Measurements from ENCODE around the gene DDX42.
A peak's percentile ranks its signal among the peaks of the same experiment; 100 is the strongest.

The DDX42 gene

GRCh38 chr17:63823659-63824331, 49.8 kb downstream of the DDX42 start:
- DNase-seq (ENCODE audit: low spot score): no peak

- DNase-seq (ENCODE audit: low spot score): no peak
Observed at GRCh38 chr17:63824362-63824761, 50.4 kb downstream of the DDX42 start.

GRCh38 chr17:63826468-63827001, 52.6 kb downstream of the DDX42 start:
- no peak for DNase-seq (ENCODE audit: low spot score)

GRCh38 chr17:63827002-63827800, 53.2 kb downstream of the DDX42 start, which contains the start of the genes FTSJ3 and PSMC5:
TSS of gene FTSJ3 (minus strand) at chr17:63827663. CDS start at chr17:63826902, 761 bp downstream.
TSS of gene PSMC5 (plus strand) at chr17:63827431. CDS start at chr17:63827491, 60 bp downstream.
- DNase-seq (ENCODE audit: low spot score): peak; percentile 96

GRCh38 chr17:63827801-63828221, 53.8 kb downstream of the DDX42 start:
- DNase-seq (ENCODE audit: low spot score): no peak

GRCh38 chr17:63828936-63829335, 55.0 kb downstream of the DDX42 start:
- DNase-seq (ENCODE audit: low spot score): no peak

- DNase-seq (ENCODE audit: low spot score): no peak
Observed at GRCh38 chr17:63830278-63830677, 56.3 kb downstream of the DDX42 start.

GRCh38 chr17:63830904-63831491, 57.0 kb downstream of the DDX42 start:
- no peak for DNase-seq (ENCODE audit: low spot score)

GRCh38 chr17:63831505-63831904, 57.5 kb downstream of the DDX42 start:
- DNase-seq (ENCODE audit: low spot score): no peak

GRCh38 chr17:63832014-63832413, 58.0 kb downstream of the DDX42 start:
- DNase-seq (ENCODE audit: low spot score): no peak

- DNase-seq (ENCODE audit: low spot score): no peak
Observed at GRCh38 chr17:63832455-63832854, 58.5 kb downstream of the DDX42 start.

GRCh38 chr17:63833026-63833740, 59.2 kb downstream of the DDX42 start:
- no peak for DNase-seq (ENCODE audit: low spot score)

- DNase-seq (ENCODE audit: low spot score): no peak
Observed at GRCh38 chr17:63833741-63834373, 59.9 kb downstream of the DDX42 start.

GRCh38 chr17:63834431-63835166, 60.6 kb downstream of the DDX42 start:
- peak; percentile 82 for DNase-seq (ENCODE audit: low spot score)

- DNase-seq (ENCODE audit: low spot score): no peak
Observed at GRCh38 chr17:63835167-63835720, 61.3 kb downstream of the DDX42 start.

- DNase-seq (ENCODE audit: low spot score): no peak
Observed at GRCh38 chr17:63836811-63837210, 62.8 kb downstream of the DDX42 start.

GRCh38 chr17:63837480-63837879, 63.5 kb downstream of the DDX42 start:
- DNase-seq (ENCODE audit: low spot score): no peak

- DNase-seq (ENCODE audit: low spot score): no peak
Observed at GRCh38 chr17:63837962-63838600, 64.1 kb downstream of the DDX42 start.

GRCh38 chr17:63838631-63839171, 64.7 kb downstream of the DDX42 start:
- no peak for DNase-seq (ENCODE audit: low spot score)

All from activated CD4-positive, alpha-beta T cell treated with anti-CD3 and anti-CD28 coated beads, Interleukin-2, Interleukin-4, amounts not matched to agents 100 ng/mL and 50 ng/mL, durations not matched to agents 16 hours and 8 hours (primary cell).